ENCODE results near the gene EIF3J.

DNA sequence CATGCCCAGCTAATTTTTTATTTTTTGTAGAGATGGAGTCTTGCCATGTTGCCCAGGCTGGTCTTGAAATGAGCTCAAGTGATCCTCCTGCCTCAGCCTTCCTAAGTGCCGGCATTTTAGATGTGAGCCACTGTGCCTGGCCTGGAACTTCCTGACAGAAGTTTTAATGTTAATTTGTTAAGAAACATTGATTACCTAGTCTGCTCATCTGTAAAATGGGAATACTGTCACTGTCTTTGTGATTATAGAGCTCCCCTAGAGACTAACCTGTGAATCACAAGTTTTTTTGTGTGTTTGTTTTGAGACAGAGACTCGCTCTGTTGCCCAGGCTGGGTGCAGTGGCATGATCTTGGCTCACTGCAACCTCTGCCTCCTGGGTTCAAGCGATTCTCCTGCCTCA, 4.3 kb upstream of the EIF3J start:
- TF ChIP-seq, protein P1, sequence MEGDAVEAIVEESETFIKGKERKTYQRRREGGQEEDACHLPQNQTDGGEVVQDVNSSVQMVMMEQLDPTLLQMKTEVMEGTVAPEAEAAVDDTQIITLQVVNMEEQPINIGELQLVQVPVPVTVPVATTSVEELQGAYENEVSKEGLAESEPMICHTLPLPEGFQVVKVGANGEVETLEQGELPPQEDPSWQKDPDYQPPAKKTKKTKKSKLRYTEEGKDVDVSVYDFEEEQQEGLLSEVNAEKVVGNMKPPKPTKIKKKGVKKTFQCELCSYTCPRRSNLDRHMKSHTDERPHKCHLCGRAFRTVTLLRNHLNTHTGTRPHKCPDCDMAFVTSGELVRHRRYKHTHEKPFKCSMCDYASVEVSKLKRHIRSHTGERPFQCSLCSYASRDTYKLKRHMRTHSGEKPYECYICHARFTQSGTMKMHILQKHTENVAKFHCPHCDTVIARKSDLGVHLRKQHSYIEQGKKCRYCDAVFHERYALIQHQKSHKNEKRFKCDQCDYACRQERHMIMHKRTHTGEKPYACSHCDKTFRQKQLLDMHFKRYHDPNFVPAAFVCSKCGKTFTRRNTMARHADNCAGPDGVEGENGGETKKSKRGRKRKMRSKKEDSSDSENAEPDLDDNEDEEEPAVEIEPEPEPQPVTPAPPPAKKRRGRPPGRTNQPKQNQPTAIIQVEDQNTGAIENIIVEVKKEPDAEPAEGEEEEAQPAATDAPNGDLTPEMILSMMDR (IDR thresholded peaks at IDR 0.05; ENCODE audit: low read depth, low read length, missing input control): no peak
- TF ChIP-seq NR2F2 (IDR thresholded peaks at IDR 0.05): no peak
- no peak for TF ChIP-seq FOXA1 (IDR thresholded peaks at IDR 0.05)
- no peak for TF ChIP-seq REST (IDR thresholded peaks at IDR 0.05)
- no peak for TF ChIP-seq RXRA (IDR thresholded peaks at IDR 0.05)
- TF ChIP-seq ZBTB33 (IDR thresholded peaks at IDR 0.05): no peak
- no peak for TF ChIP-seq YY1 (IDR thresholded peaks at IDR 0.05)
- TF ChIP-seq, protein P2, sequence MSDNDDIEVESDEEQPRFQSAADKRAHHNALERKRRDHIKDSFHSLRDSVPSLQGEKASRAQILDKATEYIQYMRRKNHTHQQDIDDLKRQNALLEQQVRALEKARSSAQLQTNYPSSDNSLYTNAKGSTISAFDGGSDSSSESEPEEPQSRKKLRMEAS (IDR thresholded peaks at IDR 0.05): no peak
- TF ChIP-seq ATF3 (IDR thresholded peaks at IDR 0.05): no peak
- no peak for TF ChIP-seq GABPA (IDR thresholded peaks at IDR 0.05 in 1 of 2, conservative IDR thresholded peaks at IDR 0.05 in 1 of 2)
- no peak for TF ChIP-seq TAF1 (conservative IDR thresholded peaks at IDR 0.05)
- no peak for TF ChIP-seq SP1 (IDR thresholded peaks at IDR 0.05)
- TF ChIP-seq JUND (IDR thresholded peaks at IDR 0.05): no peak
- no peak for TF ChIP-seq EGR1 (IDR thresholded peaks at IDR 0.05; ENCODE audit: low read depth in 2 of 2)

All from liver (tissue), 3 donors.